NT2/D1 (cell line): ENCODE results near the gene SLX4IP.

Experiments used
- SUZ12 ChIP-seq: IDR thresholded peaks from 2 replicates; pipeline ENCODE4 v1.6.1; 2011; ENCODE audit not compliant: insufficient read length, insufficient read depth; ENCODE audit errors: extremely low read depth
- YY1 ChIP-seq: IDR thresholded peaks from 2 replicates; pipeline ENCODE4 v1.6.1; 2011; ENCODE audit not compliant: insufficient read length, insufficient read depth
- ZNF274 ChIP-seq: IDR thresholded peaks from 2 replicates; pipeline ENCODE4 v1.6.1; 2011; ENCODE audit warnings: mild to moderate bottlenecking, low read depth, low read length

DNA sequence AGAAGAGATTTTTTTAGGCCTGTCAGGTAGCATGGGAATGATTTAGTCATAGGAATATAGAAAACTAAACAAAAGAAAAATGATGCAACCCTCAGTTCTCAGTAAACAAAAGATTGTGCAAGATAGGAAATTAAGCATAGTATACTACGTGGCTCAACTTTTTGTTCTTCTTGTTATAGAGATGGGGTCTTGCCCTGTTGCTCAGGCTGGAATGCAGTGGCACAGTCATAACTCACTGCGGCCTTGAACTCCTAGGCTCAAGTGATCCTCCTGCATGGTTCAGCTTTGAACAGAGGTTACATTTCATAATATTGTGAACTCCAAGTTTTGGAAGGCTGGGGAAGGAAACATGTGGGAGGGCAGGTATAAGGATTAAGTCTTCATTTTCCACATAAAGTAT is 28.5 kb downstream of the SLX4IP start:
- TF ChIP-seq YY1 = no peak
- no peak for TF ChIP-seq SUZ12
- TF ChIP-seq ZNF274 = no peak
